Liver (tissue), 3 donors: ENCODE measurements around the gene SLIT3.

Source experiments
- CTCF ChIP-seq: fragments of 150-350 bp; IDR thresholded peaks from 2 replicates; pipeline ENCODE4 v1.5.1; 2017; ENCODE audit warnings: improper control_type of control experiment, low read depth, low read length; ENCODE audit not compliant: missing input control
- EGR1 ChIP-seq, 2 donors: IDR thresholded peaks; 2 replicates each; pipeline ENCODE4 v1.6.1; 2016 to 2018; ENCODE audit warnings: antibody characterized with exemption in 2 of 2, low read depth in 2 of 2
- FOXA1 ChIP-seq: IDR thresholded peaks from 2 replicates; pipeline ENCODE4 v1.6.1; 2016; ENCODE audit warnings: antibody characterized with exemption
- MAX ChIP-seq: IDR thresholded peaks from 2 replicates; pipeline ENCODE4 v1.6.1; 2016; ENCODE audit warnings: antibody characterized with exemption
- RAD21 ChIP-seq, 2 donors: IDR thresholded peaks; 2 replicates each; pipeline ENCODE4 v1.6.1; 2016; ENCODE audit warnings: antibody characterized with exemption in 2 of 2, mild to moderate bottlenecking in 2 of 2
- TAF1 ChIP-seq: conservative IDR thresholded peaks from 2 replicates; pipeline ENCODE4 v1.6.1; 2016; ENCODE audit warnings: antibody characterized with exemption, mild to moderate bottlenecking
- YY1 ChIP-seq: IDR thresholded peaks from 2 replicates; pipeline ENCODE4 v1.6.1; 2016; ENCODE audit warnings: antibody characterized with exemption, mild to moderate bottlenecking
- donor health status: healthy.
- donor health status: healthy.

GRCh38 chr5:168950241-168950951, 350.5 kb downstream of the SLIT3 start:
- TF ChIP-seq CTCF: no peak
- TF ChIP-seq TAF1: no peak
- no peak for TF ChIP-seq YY1
- TF ChIP-seq EGR1 (IDR thresholded peaks at IDR 0.05; ENCODE audit: low read depth in 2 of 2): no peak
- TF ChIP-seq FOXA1: no peak
- TF ChIP-seq MAX: no peak
- TF ChIP-seq RAD21 (IDR thresholded peaks at IDR 0.05): no peak
